GM23338 (cell line): ENCODE data around the gene MFSD2B. TPM values are rescaled to one million over a fixed set of nuclear protein-coding genes. Genes with fewer than 3 reads are reported as not detected.

Experiments used
- ATAC-seq: fragments of 200-7000 bp; cut with Tn5 transposase; 3 replicates; pipeline ENCODE4 v1.9.1; 2020
- DNase-seq: peaks from one replicate; pipeline ENCODE4 v3.0.0-alpha.2; 2015; ENCODE audit warnings: low spot score
- H2AFZ ChIP-seq: fragments of 200-600 bp; sonication (generic); 2 replicates; pipeline ENCODE4 v1.8.0; 2016; ENCODE audit warnings: antibody characterized with exemption, mild to moderate bottlenecking, moderate library complexity
- H3F3A ChIP-seq: fragments of 200-600 bp; sonication (generic); replicated peaks from 2 replicates; pipeline ENCODE4 v1.8.0; 2017; ENCODE audit warnings: antibody characterized with exemption, mixed run types, low read depth
- H3K27ac ChIP-seq: fragments of 200-600 bp; sonication (generic); 2 replicates; pipeline ENCODE4 v1.6.1; 2016; ENCODE audit warnings: low read depth
- H3K27me3 ChIP-seq: fragments of 200-600 bp; sonication (generic); 2 replicates; pipeline ENCODE4 v1.8.0; 2016; ENCODE audit warnings: mild to moderate bottlenecking, mixed run types, moderate library complexity; ENCODE audit not compliant: insufficient read depth
- H3K36me3 ChIP-seq: fragments of 200-600 bp; sonication (generic); 2 replicates; pipeline ENCODE4 v1.8.0; 2016; ENCODE audit warnings: mild to moderate bottlenecking; ENCODE audit not compliant: insufficient read depth
- H3K4me1 ChIP-seq: fragments of 200-600 bp; sonication (generic); 2 replicates; pipeline ENCODE4 v1.8.0; 2016; ENCODE audit warnings: mild to moderate bottlenecking, moderate library complexity; ENCODE audit not compliant: insufficient read depth
- H3K4me2 ChIP-seq: fragments of 200-600 bp; sonication (generic); 2 replicates; pipeline ENCODE4 v1.7.1; 2017; ENCODE audit warnings: mixed run types
- H3K4me3 ChIP-seq: fragments of 200-600 bp; sonication (generic); 2 replicates; pipeline ENCODE4 v1.6.1; 2016; ENCODE audit warnings: mixed run types
- H3K79me2 ChIP-seq: fragments of 200-600 bp; sonication (generic); replicated peaks from 2 replicates; pipeline ENCODE4 v1.8.0; 2017; ENCODE audit warnings: mild to moderate bottlenecking; ENCODE audit not compliant: insufficient read depth
- H3K9me2 ChIP-seq: fragments of 200-600 bp; sonication (generic); 2 replicates; pipeline ENCODE4 v1.8.0; 2017; ENCODE audit not compliant: insufficient read depth
- H4K20me1 ChIP-seq: fragments of 200-600 bp; sonication (generic); replicated peaks from 2 replicates; pipeline ENCODE4 v1.8.0; 2017; ENCODE audit warnings: mild to moderate bottlenecking; ENCODE audit not compliant: insufficient read depth
- H3K27ac Mint-ChIP-seq: 2 replicates; pipeline ENCODE4 v1.8.0; 2020; ENCODE audit warnings: inconsistent platforms, mild to moderate bottlenecking, moderate library complexity, mixed read lengths
- H3K27me3 Mint-ChIP-seq: 3 replicates; pipeline ENCODE4 v1.8.0; 2022; ENCODE audit warnings: low read depth, mild to moderate bottlenecking, moderate library complexity, mixed read lengths, inconsistent platforms; ENCODE audit not compliant: insufficient read depth, poor library complexity
- H3K36me3 Mint-ChIP-seq: 3 replicates; pipeline ENCODE4 v1.8.0; 2021; ENCODE audit warnings: low read depth, mild to moderate bottlenecking, inconsistent platforms, moderate library complexity, mixed read lengths
- H3K4me1 Mint-ChIP-seq: 3 replicates; pipeline ENCODE4 v1.8.0; 2020; ENCODE audit warnings: mild to moderate bottlenecking, inconsistent platforms, mixed read lengths
- H3K4me3 Mint-ChIP-seq: 3 replicates; pipeline ENCODE4 v1.8.0; 2021; ENCODE audit warnings: moderate library complexity, mild to moderate bottlenecking, inconsistent platforms, mixed read lengths
- H3K9me3 Mint-ChIP-seq: 3 replicates; pipeline ENCODE4 v1.8.0; 2020; ENCODE audit warnings: moderate library complexity, mild to moderate bottlenecking, inconsistent platforms, mixed read lengths
- CREB1 ChIP-seq: fragments of 250-450 bp; sonication (Bioruptor Pico); IDR thresholded peaks from 2 replicates; pipeline ENCODE4 v1.5.0; 2020; ENCODE audit warnings: low read depth, mild to moderate bottlenecking, moderate library complexity
- NANOG ChIP-seq: IDR thresholded peaks from 2 replicates; pipeline ENCODE4 v1.6.1; 2016; ENCODE audit warnings: antibody characterized with exemption, borderline replicate concordance
- STAT1 ChIP-seq: IDR thresholded peaks from one replicate; pipeline ENCODE4 v1.6.1; 2016; ENCODE audit warnings: antibody characterized with exemption; ENCODE audit not compliant: unreplicated experiment
- ZNF331 ChIP-seq: fragments of 250-450 bp; sonication (Bioruptor Pico); IDR thresholded peaks from 2 replicates; pipeline ENCODE4 v1.5.0; 2020; ENCODE audit warnings: low read depth, mild to moderate bottlenecking, moderate library complexity
- polyA plus RNA-seq: library from polyadenylated mRNA; unstranded; fragments of >200 nt; fragmentation: Nextera tagmentation; extraction: Ambion mirVana; gene quantifications from 2 replicates; pipeline ENCODE4 v1.2.1, GENCODE V29; 2016
- total RNA-seq: library from RNA; depleted of rRNA; stranded (reverse); fragments of >200 nt; shearing (Covaris generic); gene quantifications from 2 replicates; pipeline ENCODE4 v1.2.3, GENCODE V29; 2014
- TF ChIP-seq, protein P1 (sequence below): fragments of 250-450 bp; sonication (Bioruptor Pico); IDR thresholded peaks from 2 replicates; pipeline ENCODE4 v1.5.0; 2020; ENCODE audit warnings: mild to moderate bottlenecking, moderate library complexity
- TF ChIP-seq, protein P2 (sequence below), 2 experiments: fragments of 200-600 bp in 1 of 2; sonication (generic) in 1 of 2; conservative IDR thresholded peaks; 2 replicates each; pipeline versions ENCODE4 v1.5.1 to v1.6.1; 2016 to 2017; ENCODE audit warnings: antibody characterized with exemption in 2 of 2, low read depth in 2 of 2, mild to moderate bottlenecking in 2 of 2, moderate library complexity in 1 of 2
- TF ChIP-seq, protein P3 (sequence below): IDR thresholded peaks from one replicate; pipeline ENCODE4 v1.6.1; 2018; ENCODE audit warnings: antibody characterized with exemption; ENCODE audit not compliant: unreplicated experiment

Gene MFSD2B
- total and polyA plus RNA-seq, 2 experiments from 2014 or later = 0.21 to 2.3 TPM

DNA sequence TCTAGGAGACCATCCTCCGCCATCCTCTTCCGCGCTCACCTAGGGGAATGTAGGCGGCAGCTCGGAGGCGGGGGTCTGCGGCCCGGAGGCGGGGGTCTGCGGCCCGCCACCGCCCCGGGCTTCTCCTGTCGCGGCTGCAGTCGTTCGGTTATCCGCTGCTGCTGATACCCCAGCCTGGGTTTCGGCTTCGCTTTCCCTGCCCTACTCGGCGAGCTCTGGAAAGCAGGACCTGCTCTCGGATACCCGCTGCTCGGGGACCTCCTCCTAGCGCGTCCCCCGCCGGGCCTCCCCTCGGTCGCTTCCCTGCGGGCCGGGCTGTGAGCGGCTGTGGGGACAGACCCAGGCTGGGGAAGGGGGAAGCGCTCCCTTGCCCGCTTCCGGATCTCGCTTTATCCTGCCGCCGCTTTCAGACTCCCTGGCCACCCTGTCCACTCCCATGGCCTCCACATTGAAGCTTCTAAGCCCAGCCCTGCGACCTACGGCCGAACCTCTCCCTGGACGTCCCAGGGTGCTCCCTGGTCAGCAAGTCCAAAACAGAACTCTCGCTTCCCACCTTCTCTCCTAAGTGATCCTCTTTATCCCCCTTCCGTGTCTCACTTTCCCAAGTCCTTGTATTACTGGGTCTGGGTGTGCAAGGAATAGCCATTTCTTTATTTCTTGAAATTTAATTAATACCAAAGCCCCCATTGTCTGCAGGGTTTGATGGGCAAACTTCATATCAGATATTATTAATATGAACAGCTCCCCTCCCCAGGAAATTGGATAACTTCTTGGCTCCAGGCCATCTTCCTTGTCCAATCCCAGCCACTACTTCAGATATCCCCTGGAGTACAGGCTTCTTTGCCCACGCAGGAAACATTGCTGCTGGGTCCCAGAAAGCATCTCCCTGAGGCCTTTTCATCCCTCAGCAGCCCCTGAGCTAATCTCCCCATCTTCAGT lies 40.4 kb downstream of the MFSD2B start (continued):
- TF ChIP-seq, protein P1, sequence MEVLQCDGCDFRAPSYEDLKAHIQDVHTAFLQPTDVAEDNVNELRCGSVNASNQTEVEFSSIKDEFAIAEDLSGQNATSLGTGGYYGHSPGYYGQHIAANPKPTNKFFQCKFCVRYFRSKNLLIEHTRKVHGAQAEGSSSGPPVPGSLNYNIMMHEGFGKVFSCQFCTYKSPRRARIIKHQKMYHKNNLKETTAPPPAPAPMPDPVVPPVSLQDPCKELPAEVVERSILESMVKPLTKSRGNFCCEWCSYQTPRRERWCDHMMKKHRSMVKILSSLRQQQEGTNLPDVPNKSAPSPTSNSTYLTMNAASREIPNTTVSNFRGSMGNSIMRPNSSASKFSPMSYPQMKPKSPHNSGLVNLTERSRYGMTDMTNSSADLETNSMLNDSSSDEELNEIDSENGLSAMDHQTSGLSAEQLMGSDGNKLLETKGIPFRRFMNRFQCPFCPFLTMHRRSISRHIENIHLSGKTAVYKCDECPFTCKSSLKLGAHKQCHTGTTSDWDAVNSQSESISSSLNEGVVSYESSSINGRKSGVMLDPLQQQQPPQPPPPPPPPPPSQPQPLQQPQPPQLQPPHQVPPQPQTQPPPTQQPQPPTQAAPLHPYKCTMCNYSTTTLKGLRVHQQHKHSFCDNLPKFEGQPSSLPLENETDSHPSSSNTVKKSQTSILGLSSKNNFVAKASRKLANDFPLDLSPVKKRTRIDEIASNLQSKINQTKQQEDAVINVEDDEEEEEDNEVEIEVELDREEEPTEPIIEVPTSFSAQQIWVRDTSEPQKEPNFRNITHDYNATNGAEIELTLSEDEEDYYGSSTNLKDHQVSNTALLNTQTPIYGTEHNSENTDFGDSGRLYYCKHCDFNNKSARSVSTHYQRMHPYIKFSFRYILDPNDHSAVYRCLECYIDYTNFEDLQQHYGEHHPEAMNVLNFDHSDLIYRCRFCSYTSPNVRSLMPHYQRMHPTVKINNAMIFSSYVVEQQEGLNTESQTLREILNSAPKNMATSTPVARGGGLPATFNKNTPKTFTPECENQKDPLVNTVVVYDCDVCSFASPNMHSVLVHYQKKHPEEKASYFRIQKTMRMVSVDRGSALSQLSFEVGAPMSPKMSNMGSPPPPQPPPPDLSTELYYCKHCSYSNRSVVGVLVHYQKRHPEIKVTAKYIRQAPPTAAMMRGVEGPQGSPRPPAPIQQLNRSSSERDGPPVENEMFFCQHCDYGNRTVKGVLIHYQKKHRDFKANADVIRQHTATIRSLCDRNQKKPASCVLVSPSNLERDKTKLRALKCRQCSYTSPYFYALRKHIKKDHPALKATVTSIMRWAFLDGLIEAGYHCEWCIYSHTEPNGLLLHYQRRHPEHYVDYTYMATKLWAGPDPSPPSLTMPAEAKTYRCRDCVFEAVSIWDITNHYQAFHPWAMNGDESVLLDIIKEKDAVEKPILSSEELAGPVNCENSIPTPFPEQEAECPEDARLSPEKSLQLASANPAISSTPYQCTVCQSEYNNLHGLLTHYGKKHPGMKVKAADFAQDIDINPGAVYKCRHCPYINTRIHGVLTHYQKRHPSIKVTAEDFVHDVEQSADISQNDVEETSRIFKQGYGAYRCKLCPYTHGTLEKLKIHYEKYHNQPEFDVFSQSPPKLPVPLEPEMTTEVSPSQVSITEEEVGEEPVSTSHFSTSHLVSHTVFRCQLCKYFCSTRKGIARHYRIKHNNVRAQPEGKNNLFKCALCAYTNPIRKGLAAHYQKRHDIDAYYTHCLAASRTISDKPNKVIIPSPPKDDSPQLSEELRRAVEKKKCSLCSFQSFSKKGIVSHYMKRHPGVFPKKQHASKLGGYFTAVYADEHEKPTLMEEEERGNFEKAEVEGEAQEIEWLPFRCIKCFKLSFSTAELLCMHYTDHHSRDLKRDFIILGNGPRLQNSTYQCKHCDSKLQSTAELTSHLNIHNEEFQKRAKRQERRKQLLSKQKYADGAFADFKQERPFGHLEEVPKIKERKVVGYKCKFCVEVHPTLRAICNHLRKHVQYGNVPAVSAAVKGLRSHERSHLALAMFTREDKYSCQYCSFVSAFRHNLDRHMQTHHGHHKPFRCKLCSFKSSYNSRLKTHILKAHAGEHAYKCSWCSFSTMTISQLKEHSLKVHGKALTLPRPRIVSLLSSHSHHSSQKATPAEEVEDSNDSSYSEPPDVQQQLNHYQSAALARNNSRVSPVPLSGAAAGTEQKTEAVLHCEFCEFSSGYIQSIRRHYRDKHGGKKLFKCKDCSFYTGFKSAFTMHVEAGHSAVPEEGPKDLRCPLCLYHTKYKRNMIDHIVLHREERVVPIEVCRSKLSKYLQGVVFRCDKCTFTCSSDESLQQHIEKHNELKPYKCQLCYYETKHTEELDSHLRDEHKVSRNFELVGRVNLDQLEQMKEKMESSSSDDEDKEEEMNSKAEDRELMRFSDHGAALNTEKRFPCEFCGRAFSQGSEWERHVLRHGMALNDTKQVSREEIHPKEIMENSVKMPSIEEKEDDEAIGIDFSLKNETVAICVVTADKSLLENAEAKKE (CRISPR knock-in tag) = no peak
- TF ChIP-seq ZNF331 (CRISPR knock-in tag) = no peak

- Histone ChIP-seq H3K4me2 (no peak overlapping the region), H3K4me3 (no peak overlapping the region), H3K4me1 (peaks cover 18% of the 10 kb centered on the region), H3K27me3 (no peaks in the 10 kb centered on the region), H3K79me2 (peaks cover 18% of the 10 kb centered on the region), H3K36me3 (no peaks in the 10 kb centered on the region; the same call in 1 of the 2 replicates), H3K27ac (no peak overlapping the region), H2AFZ (no peak overlapping the region), H3F3A (peaks cover 17% of the 10 kb centered on the region; the same call in 1 of the 2 replicates), H3K9me2 (no peaks in the 10 kb centered on the region), H4K20me1 (no peaks in the 10 kb centered on the region; the same call in 1 of the 2 replicates)
- no peak for DNase-seq
- Mint-ChIP-seq H3K9me3 (no peaks in the 10 kb centered on the region), H3K27ac (no peak overlapping the region), H3K4me1 (peaks cover 9% of the 10 kb centered on the region), H3K36me3 (peaks cover 6% of the 10 kb centered on the region), H3K4me3 (no peak overlapping the region), H3K27me3 (peaks cover 9% of the 10 kb centered on the region)
- ATAC-seq = no peak
- TF ChIP-seq STAT1 = no peak
- TF ChIP-seq, protein P2, sequence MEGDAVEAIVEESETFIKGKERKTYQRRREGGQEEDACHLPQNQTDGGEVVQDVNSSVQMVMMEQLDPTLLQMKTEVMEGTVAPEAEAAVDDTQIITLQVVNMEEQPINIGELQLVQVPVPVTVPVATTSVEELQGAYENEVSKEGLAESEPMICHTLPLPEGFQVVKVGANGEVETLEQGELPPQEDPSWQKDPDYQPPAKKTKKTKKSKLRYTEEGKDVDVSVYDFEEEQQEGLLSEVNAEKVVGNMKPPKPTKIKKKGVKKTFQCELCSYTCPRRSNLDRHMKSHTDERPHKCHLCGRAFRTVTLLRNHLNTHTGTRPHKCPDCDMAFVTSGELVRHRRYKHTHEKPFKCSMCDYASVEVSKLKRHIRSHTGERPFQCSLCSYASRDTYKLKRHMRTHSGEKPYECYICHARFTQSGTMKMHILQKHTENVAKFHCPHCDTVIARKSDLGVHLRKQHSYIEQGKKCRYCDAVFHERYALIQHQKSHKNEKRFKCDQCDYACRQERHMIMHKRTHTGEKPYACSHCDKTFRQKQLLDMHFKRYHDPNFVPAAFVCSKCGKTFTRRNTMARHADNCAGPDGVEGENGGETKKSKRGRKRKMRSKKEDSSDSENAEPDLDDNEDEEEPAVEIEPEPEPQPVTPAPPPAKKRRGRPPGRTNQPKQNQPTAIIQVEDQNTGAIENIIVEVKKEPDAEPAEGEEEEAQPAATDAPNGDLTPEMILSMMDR (conservative IDR thresholded peaks at IDR 0.05; ENCODE audit: low read depth in 2 of 2) = no peak
- no peak for TF ChIP-seq ZNF331 (CRISPR knock-in tag)
- no peak for TF ChIP-seq CREB1 (CRISPR knock-in tag)
- TF ChIP-seq NANOG = no peak
- TF ChIP-seq, protein P3, sequence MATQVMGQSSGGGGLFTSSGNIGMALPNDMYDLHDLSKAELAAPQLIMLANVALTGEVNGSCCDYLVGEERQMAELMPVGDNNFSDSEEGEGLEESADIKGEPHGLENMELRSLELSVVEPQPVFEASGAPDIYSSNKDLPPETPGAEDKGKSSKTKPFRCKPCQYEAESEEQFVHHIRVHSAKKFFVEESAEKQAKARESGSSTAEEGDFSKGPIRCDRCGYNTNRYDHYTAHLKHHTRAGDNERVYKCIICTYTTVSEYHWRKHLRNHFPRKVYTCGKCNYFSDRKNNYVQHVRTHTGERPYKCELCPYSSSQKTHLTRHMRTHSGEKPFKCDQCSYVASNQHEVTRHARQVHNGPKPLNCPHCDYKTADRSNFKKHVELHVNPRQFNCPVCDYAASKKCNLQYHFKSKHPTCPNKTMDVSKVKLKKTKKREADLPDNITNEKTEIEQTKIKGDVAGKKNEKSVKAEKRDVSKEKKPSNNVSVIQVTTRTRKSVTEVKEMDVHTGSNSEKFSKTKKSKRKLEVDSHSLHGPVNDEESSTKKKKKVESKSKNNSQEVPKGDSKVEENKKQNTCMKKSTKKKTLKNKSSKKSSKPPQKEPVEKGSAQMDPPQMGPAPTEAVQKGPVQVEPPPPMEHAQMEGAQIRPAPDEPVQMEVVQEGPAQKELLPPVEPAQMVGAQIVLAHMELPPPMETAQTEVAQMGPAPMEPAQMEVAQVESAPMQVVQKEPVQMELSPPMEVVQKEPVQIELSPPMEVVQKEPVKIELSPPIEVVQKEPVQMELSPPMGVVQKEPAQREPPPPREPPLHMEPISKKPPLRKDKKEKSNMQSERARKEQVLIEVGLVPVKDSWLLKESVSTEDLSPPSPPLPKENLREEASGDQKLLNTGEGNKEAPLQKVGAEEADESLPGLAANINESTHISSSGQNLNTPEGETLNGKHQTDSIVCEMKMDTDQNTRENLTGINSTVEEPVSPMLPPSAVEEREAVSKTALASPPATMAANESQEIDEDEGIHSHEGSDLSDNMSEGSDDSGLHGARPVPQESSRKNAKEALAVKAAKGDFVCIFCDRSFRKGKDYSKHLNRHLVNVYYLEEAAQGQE = no peak
Observed at GRCh38 chr2:24051833-24052232, 41.9 kb downstream of the MFSD2B start.
